Endodermal cell (in vitro differentiated cells): ENCODE results near the gene UBE3C. TPM values are rescaled to one million over a fixed set of nuclear protein-coding genes. Genes with fewer than 3 reads are reported as not detected.

ENCODE experiments used
- DNase-seq: peaks from one replicate; pipeline ENCODE4 v3.0.0-alpha.2; 2017
- H3K27ac ChIP-seq: 2 replicates; pipeline ENCODE4 v1.5.1; 2013; ENCODE audit warnings: mild to moderate bottlenecking, low read depth, low read length, moderate library complexity
- H3K27me3 ChIP-seq: 2 replicates; pipeline ENCODE4 v1.6.1; 2013; ENCODE audit warnings: mild to moderate bottlenecking, low read length, moderate library complexity; ENCODE audit not compliant: insufficient read depth, control insufficient read depth, poor library complexity, severe bottlenecking
- H3K36me3 ChIP-seq: 2 replicates; pipeline ENCODE4 v1.7.0; 2013; ENCODE audit warnings: mild to moderate bottlenecking, low read length, moderate library complexity; ENCODE audit not compliant: control insufficient read depth, insufficient read depth
- H3K4me1 ChIP-seq: one replicate; pipeline ENCODE4 v1.7.0; 2013; ENCODE audit warnings: low read length; ENCODE audit not compliant: control insufficient read depth, insufficient read depth
- H3K4me3 ChIP-seq: 2 replicates; pipeline ENCODE4 v1.5.1; 2013; ENCODE audit warnings: mild to moderate bottlenecking, low read length, moderate library complexity
- H3K9ac ChIP-seq: 2 replicates; pipeline ENCODE4 v1.6.1; 2013; ENCODE audit warnings: mild to moderate bottlenecking, low read length, moderate library complexity; ENCODE audit not compliant: poor library complexity, severe bottlenecking; ENCODE audit errors: extremely low read depth
- H3K9me3 ChIP-seq: 2 replicates; pipeline ENCODE4 v1.6.1; 2013; ENCODE audit warnings: mild to moderate bottlenecking, low read length, moderate library complexity; ENCODE audit not compliant: control insufficient read depth
- H3K27ac Mint-ChIP-seq: 2 replicates; pipeline ENCODE4 v1.8.0; 2020; ENCODE audit warnings: mixed read lengths
- H3K27me3 Mint-ChIP-seq: 2 replicates; pipeline ENCODE4 v1.8.0; 2021; ENCODE audit warnings: mild to moderate bottlenecking, mixed read lengths; ENCODE audit not compliant: insufficient read depth
- H3K36me3 Mint-ChIP-seq: 2 replicates; pipeline ENCODE4 v1.8.0; 2020; ENCODE audit warnings: low read depth, mixed read lengths
- H3K4me1 Mint-ChIP-seq: 2 replicates; pipeline ENCODE4 v1.8.0; 2020; ENCODE audit warnings: mixed read lengths
- H3K4me3 Mint-ChIP-seq: 2 replicates; pipeline ENCODE4 v1.8.0; 2020; ENCODE audit warnings: mild to moderate bottlenecking, moderate library complexity, mixed read lengths
- H3K9me3 Mint-ChIP-seq: 2 replicates; pipeline ENCODE4 v1.8.0; 2020; ENCODE audit warnings: mild to moderate bottlenecking, mixed read lengths
- WGBS, 2 experiments: methylation state at CpG; one replicate each; pipeline versions ENCODE4 v1.1.5 to v1.1.7; 2013; ENCODE audit warnings: missing lambda C conversion rate in 2 of 2, mixed read lengths in 1 of 2; ENCODE audit not compliant: insufficient coverage in 1 of 2, insufficient read length in 1 of 2; 5-methylcytosine and 5-hydroxymethylcytosine counted together
- total RNA-seq, 2 donors: library from RNA; stranded (reverse); fragmentation: NEBNext Ultra II Directional in 1 of 2; extraction: Animal tissue kit (Norgen Biotek cat#: 25700) in 1 of 2; gene quantifications; 2 replicates in 1 of 2; 3 replicates in 1 of 2; pipeline ENCODE4 v1.2.1, GENCODE V29; 2021
- TF ChIP-seq, protein P1 (sequence below): fragments of 200-600 bp; sonication (generic); conservative IDR thresholded peaks from 2 replicates; pipeline ENCODE4 v1.5.0; 2021; ENCODE audit warnings: antibody characterized with exemption, mild to moderate bottlenecking

UBE3C gene
- total RNA-seq, 2 donors from 2014 or later, result 53.4 to 55.9 TPM

GRCh38 chr7:157268540-157268939, 129.8 kb downstream of the UBE3C start:
- H3K9ac ChIP-seq, result no peak overlapping the region
- no peaks in the 10 kb centered on the region for H3K9me3 ChIP-seq
- no peak for DNase-seq
- no peak overlapping the region for H3K27ac ChIP-seq
- TF ChIP-seq, protein P1, sequence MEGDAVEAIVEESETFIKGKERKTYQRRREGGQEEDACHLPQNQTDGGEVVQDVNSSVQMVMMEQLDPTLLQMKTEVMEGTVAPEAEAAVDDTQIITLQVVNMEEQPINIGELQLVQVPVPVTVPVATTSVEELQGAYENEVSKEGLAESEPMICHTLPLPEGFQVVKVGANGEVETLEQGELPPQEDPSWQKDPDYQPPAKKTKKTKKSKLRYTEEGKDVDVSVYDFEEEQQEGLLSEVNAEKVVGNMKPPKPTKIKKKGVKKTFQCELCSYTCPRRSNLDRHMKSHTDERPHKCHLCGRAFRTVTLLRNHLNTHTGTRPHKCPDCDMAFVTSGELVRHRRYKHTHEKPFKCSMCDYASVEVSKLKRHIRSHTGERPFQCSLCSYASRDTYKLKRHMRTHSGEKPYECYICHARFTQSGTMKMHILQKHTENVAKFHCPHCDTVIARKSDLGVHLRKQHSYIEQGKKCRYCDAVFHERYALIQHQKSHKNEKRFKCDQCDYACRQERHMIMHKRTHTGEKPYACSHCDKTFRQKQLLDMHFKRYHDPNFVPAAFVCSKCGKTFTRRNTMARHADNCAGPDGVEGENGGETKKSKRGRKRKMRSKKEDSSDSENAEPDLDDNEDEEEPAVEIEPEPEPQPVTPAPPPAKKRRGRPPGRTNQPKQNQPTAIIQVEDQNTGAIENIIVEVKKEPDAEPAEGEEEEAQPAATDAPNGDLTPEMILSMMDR, result no peak
- peaks cover 53% of the 10 kb centered on the region for H3K36me3 Mint-ChIP-seq
- H3K4me3 ChIP-seq, result no peak overlapping the region
- 94 to 95% methylated on average over 10 to 13 of the region's 13 CpGs for WGBS, 2 experiments
- no peaks in the 10 kb centered on the region for H3K27me3 Mint-ChIP-seq
- peaks cover 16% of the 10 kb centered on the region for H3K4me1 Mint-ChIP-seq
- H3K27ac Mint-ChIP-seq, result peak overlapping the region; percentile 72
- no peak overlapping the region for H3K4me3 Mint-ChIP-seq
- H3K27me3 ChIP-seq, result no peaks in the 10 kb centered on the region
- peaks cover 5% of the 10 kb centered on the region for H3K4me1 ChIP-seq
- no peaks in the 10 kb centered on the region for H3K9me3 Mint-ChIP-seq
- H3K36me3 ChIP-seq, result peaks cover 59% of the 10 kb centered on the region

DNA sequence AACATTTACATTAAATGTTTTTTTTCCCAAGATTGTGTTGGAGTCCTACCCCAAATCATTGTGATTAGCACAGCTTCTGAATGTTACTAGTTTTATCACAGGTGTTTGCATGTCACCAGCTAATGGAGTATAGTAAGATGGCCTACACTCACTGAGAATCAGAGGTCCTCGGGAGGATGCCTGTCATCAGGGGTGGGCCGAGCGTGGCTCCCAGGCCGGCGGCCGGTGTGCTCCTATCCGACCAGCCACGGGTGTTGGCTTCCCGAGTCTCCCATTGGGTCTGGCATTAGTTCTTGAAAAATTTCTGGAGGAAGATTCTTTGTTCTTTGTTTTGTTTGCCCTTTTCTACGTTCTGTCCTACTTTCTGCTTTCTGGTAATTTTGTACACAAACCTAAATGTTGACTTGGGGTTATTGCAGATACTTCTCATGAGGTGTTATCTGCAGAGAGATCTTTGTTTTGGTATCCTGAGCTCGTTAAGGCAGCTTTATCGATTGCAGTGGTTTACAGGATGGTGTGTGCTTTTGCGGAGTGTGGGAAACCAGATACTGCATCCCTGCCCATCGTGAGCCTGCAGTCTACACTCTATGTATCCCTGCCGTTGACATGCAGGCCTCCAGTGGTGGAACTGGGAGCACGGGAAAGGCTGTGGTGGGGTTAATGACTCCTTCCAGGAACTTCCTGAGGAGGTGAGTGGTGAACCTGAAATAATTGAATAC, 130.8 kb downstream of the UBE3C start:
- no peaks in the 10 kb centered on the region for H3K9me3 ChIP-seq
- no peaks in the 10 kb centered on the region for H3K27me3 ChIP-seq
- Mint-ChIP-seq H3K36me3 (peaks cover 49% of the 10 kb centered on the region), H3K27ac (no peak overlapping the region), H3K9me3 (no peaks in the 10 kb centered on the region), H3K27me3 (no peaks in the 10 kb centered on the region), H3K4me1 (peaks cover 16% of the 10 kb centered on the region), H3K4me3 (no peak overlapping the region)
- H3K9ac ChIP-seq, result no peak overlapping the region
- no peak overlapping the region for H3K4me3 ChIP-seq
- H3K4me1 ChIP-seq, result peaks cover 5% of the 10 kb centered on the region
- peaks cover 50% of the 10 kb centered on the region for H3K36me3 ChIP-seq
- DNase-seq, result no peak
- no peak overlapping the region for H3K27ac ChIP-seq
- 96% methylated on average over 10 to 16 of the region's 16 CpGs for WGBS, 2 experiments
- TF ChIP-seq, protein P1, result no peak

DNA sequence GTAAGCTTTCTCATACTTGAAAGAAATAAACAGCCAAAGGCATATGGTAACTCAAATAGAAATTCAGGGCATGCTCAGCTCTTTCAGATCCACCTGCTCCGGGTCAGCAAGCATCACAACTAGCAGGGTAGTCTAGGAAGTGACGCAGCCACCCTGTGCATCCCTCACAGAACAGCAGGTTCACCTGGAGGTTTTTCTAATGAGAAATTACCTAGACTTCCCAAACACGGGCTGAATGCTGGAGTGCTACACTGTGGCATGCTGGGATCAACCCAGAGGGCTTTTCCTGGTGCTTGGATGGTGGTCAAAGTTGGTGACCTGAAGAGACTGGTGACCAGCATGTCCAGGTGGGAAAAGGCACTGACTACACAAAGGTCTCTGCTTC, 131.3 kb downstream of the UBE3C start:
- H3K4me1 ChIP-seq, result peaks cover 5% of the 10 kb centered on the region
- peaks cover 45% of the 10 kb centered on the region for H3K36me3 ChIP-seq
- H3K9me3 Mint-ChIP-seq, result no peaks in the 10 kb centered on the region
- no peak overlapping the region for H3K27ac ChIP-seq
- TF ChIP-seq, protein P1, result no peak
- no peak overlapping the region for H3K4me3 Mint-ChIP-seq
- H3K4me1 Mint-ChIP-seq, result peaks cover 16% of the 10 kb centered on the region
- H3K27me3 Mint-ChIP-seq, result no peaks in the 10 kb centered on the region
- 92 to 100% methylated on average over 3 of the region's 3 CpGs for WGBS, 2 experiments
- H3K9me3 ChIP-seq, result no peaks in the 10 kb centered on the region
- DNase-seq, result no peak
- no peak overlapping the region for H3K4me3 ChIP-seq
- no peak overlapping the region for H3K9ac ChIP-seq
- no peaks in the 10 kb centered on the region for H3K27me3 ChIP-seq
- no peak overlapping the region for H3K27ac Mint-ChIP-seq
- H3K36me3 Mint-ChIP-seq, result peaks cover 45% of the 10 kb centered on the region
